ENCODE data around the gene ELOVL5.

DNA sequence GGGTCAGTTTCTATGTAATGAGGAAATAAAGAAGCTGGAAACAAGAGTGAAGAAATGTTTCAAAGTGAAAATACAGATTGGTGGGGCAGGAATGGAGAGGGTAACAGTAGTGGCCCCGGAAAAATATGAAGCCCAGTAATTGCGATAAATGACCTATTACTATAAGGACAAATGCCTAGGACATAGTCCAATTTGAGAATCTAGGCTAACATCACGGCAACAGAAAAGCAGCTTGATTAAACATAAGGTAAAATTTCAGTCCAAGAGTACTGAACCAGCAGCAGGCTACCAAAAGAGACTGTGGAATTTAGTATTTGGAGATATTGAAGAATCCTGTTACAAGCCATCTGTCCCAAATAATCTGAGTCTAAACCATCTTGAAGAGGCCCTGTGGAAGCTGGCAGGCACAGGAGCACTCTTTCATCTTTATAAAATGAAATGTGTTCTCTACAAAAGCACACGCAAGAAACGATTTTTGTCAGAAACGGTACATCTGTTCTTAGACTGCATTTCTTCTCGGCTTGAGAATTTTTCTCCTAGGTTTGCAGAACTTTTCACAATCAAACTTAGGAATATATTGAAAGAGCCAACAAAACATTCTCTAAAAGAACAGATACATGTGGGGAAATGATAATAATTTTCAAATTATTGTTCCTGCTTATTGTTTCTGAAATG lies 49.3 kb downstream of the ELOVL5 start:
- no peak for TF ChIP-seq SUZ12 (IDR thresholded peaks at IDR 0.05; ENCODE audit: extremely low read depth, insufficient read depth, insufficient read length)
- TF ChIP-seq ZNF274 (IDR thresholded peaks at IDR 0.05; ENCODE audit: low read depth, low read length) = no peak
- no peak for TF ChIP-seq YY1 (IDR thresholded peaks at IDR 0.05; ENCODE audit: insufficient read depth, insufficient read length)
